HG03469 (cell line): ENCODE data around the gene FAM200A.
"Not testable (repeated sequence)": the region's sequence is repeated elsewhere in the genome, so short reads cannot be mapped to it uniquely, and the experiment has no call there.

Experiments used
- ATAC-seq: cut with Tn5 transposase; IDR thresholded peaks from one replicate; pipeline ENCODE4 v1.9.1; 2021; ENCODE audit warnings: mild to moderate bottlenecking, moderate library complexity, moderate number of reproducible peaks; ENCODE audit not compliant: unreplicated experiment

The FAM200A gene

GRCh38 chr7:99551767-99552463, at the start of gene FAM200A:
FAM200A (minus strand) TSS chr7:99552114; CDS start chr7:99548407, 3,707 bp downstream.
- ATAC-seq: peak; percentile 78

DNA sequence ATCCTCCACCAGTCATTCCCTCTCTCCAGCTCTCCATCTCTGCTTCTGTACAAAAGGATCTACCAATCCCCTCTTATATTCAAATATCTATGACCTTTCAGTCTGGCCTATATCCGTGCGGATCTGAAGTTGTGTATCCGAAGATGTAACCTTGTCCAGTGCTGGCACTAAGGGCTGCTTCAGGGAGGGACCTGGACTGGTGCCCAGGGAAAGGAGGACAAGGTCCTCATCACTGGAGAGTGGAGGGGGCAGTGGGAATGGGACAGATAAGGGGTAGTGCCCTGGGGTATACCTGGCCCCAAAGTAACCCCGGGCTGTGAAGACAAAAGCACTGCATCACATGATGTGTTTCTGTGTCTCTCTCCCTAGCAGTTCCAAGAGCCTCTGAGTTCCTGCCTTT, 47.9 kb upstream of the FAM200A start:
- ATAC-seq: no peak

GRCh38 chr7:99597762-99598501, 46.0 kb upstream of the FAM200A start, which contains the start of gene TMEM225B:
TMEM225B (plus strand) TSS chr7:99598267; CDS start chr7:99604389, 6,122 bp downstream.
- no peak for ATAC-seq

- no peak for ATAC-seq
Measured at GRCh38 chr7:99596408-99596955, 44.6 kb upstream of the FAM200A start.

GRCh38 chr7:99594948-99595745, 43.2 kb upstream of the FAM200A start:
- ATAC-seq: no peak

GRCh38 chr7:99588868-99589267, 37.0 kb upstream of the FAM200A start:
- ATAC-seq: no peak

GRCh38 chr7:99580778-99581332, 28.9 kb upstream of the FAM200A start:
- ATAC-seq: not testable (repeated sequence)

- ATAC-seq: no peak
Measured at GRCh38 chr7:99579956-99580777, 28.3 kb upstream of the FAM200A start.

GRCh38 chr7:99579281-99579955, 27.5 kb upstream of the FAM200A start:
- no peak for ATAC-seq

DNA sequence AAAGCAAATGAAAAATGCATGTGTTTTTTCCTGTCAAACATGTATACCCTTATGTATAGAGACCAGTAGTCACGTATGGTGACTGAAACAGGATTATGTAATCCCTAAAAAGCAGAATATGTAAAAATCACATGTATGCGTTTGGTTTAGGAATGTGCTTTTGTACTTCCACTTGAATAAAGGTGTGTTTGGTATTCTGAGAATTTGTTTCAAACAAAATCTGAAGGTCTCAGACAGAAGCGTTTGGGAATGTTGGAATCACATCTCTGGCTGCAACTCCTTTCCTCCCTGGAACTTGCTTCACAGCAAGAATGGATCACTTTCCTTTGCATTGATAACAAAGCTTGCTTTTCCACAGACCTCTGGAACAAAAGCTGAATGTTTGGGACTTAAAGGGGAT, 24.3 kb upstream of the FAM200A start:
- no peak for ATAC-seq

DNA sequence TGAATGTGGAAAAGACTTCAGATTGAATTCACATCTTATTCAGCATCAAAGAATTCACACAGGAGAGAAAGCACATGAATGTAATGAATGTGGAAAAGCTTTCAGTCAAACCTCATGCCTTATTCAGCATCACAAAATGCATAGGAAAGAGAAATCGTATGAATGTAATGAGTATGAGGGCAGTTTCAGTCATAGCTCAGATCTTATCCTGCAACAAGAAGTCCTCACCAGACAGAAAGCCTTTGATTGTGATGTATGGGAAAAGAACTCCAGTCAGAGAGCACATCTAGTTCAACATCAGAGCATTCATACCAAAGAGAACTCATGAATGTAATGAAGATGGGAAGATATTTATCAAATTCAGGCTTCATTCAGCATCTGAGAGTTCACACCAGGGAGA, 21.3 kb upstream of the FAM200A start:
- ATAC-seq: no peak

GRCh38 chr7:99571768-99572167, 19.9 kb upstream of the FAM200A start:
- ATAC-seq: no peak

GRCh38 chr7:99568770-99569169, 16.9 kb upstream of the FAM200A start:
- not testable (repeated sequence) for ATAC-seq

- no peak for ATAC-seq
Measured at GRCh38 chr7:99563650-99564049, 11.7 kb upstream of the FAM200A start.

DNA sequence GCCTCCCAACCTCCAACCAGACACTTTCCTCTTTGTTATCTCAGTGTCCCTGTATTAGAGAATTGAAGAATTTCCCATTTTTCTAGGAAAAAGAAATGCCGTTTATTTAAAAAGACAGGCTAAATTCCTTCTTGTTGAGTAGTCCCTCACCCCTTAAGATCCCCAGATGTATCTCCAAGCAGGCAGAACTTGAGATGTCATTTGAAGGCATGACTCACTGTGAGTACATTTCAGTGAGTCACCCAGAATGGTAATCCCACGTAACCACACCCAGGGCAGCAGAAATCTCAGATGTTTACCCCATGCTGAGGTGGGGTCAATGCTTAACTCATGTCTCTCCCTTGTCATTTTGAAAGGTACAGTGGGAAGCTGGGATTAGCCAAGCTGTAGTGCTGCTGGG, 10.9 kb upstream of the FAM200A start:
- no peak for ATAC-seq

GRCh38 chr7:99562114-99562784, 10.3 kb upstream of the FAM200A start:
- no peak for ATAC-seq

- no peak for ATAC-seq
Measured at GRCh38 chr7:99561737-99562051, 9.8 kb upstream of the FAM200A start.

- no peak for ATAC-seq
Measured at GRCh38 chr7:99560834-99561736, 9.2 kb upstream of the FAM200A start.
